NCI-H2171 (cell line): ENCODE results near the gene PDE6D.
"Not testable (repeated sequence)": the region's sequence is repeated elsewhere in the genome, so short reads cannot be mapped to it uniquely, and the experiment has no call there.

Experiments
- DNase-seq: peaks from one replicate; lab custom pipeline; 2025; lab: John Stamatoyannopoulos, UW

PDE6D gene

DNA sequence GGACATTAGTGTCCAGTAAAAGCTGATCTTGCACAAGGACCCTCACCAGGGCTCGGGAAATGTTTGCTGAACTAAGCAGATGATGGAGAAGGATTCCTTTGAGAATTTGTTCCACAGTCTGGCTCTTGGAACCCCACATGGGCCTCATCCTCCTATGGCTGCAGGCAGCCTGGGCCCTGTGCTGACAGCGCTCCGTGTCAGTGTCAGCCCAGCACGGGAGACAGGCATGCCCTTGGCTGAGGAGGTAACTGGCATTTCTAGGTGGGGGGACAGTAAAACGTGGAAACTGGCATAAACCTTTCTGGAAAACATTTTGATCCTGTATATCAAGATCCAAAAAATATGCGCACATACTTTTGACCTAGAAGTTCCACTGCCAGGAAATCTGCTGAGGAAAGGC, 62.3 kb downstream of the PDE6D start:
- no peak for DNase-seq

DNA sequence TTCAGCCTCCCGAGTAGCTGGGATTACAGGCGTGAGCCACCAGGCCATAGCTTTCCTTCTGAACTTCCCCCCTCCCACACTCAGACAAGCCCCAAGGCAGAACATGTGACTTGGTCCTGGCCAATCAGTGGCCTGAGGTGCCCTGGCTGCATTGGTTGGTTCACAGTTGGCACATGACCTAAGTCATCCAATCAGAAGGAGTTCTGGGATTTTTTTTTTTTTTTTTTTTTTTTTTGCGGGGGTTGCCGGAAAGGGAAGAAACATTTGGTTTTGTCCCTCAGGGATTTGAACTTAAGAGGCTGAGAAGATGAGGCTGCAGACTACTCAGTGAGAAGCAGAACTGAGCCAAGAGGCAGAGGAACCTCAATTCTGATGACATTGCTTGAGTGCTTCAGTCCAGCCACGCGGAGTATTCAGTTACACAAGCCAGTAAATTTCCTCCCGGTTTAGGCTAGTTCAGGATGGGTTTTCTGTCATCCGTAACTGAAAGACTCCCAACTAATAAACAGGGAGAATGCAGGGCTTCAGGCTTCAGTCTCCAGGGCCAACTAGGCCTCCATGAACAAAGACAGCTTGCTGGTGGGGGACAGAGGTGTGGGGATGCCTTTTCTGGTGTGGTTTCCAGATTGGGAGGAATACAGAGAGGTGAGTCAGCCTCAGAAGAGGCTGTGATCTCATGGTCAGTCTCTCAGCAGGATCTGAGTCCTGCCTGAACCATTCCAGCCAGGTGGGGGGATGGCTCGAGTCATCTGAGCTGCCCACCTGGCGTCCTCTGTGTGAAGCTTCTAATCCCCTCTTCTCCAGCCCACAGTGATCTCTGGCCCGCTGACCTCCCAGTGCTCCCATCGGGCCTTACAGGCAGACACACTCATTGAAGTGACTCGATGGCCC, 63.6 kb downstream of the PDE6D start:
- peak; percentile 71 for DNase-seq

DNA sequence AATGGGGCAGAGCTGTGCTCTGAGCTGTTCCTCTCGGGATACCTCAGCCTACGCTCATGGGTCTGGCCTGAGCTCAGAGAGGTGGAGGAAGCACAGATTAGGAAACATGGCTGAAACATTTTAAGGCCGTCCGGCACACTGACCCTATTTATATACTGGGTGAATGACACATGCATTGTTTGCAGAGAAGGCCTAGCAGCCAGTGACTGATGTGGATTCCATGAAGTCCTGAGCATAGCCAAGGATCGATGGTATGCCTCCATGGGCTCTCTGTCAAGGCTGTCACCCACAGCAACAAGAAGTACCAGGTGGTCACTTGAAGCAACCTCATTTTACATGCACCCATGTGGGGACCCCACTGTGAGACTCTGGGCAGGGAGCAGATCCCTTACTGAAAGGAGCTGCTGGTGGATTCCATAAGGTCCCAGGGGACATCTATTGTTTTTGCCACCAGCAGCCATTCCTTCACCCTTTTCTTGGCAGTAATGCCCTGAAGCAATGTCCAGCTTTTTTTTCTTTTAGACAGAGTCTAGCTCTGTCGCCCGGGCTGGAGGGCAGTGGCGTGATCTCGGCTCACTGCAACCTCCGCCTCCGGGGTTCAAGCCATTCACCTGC, 64.3 kb downstream of the PDE6D start:
- DNase-seq = no peak

DNA sequence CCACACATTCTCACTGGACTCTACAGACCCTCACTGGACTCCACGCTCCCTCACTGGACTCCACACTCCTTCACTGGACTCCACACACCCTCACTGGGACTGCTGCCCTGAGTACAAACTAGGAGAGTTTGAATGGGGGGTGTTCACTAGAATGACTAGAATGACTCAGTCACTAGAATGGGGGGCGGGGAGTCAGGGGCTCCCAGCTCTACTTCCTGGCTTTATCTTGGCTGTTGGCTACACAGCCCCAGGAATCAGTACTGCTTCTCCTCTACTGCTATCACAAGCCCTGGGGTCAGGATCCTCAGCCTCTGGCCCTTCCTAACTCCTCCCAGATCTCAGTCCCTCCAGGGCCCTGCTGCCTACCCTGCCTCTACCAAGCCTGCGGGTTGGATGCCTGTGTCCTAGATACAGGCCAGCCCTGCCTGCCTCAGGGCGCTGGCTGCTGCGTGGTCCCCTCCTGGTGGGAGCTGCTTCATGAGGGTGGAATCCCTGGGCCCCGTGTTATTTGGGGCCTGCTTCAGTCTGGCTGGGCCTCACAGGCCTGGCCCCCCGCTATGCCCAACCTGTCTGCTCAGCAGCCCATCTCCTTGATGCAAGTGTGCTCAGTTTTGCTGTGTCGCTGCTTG, 65.0 kb downstream of the PDE6D start:
- DNase-seq = no peak

DNA sequence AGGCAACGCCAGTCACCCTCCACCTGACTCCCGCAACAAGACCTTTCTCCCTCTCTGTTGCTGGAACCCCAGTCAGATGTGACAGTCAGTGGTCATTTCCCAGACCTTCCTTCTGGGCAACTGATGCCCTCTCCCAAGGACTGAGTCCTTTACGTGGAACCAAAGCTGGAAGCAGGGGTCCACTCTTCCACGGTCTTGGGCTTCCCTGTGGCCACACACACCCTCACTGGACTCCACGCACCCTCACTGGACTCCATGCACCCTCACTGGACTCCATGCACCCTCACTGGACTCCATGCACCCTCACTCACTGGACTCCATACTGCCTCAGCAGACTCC, 65.6 kb downstream of the PDE6D start:
- DNase-seq = no peak

DNA sequence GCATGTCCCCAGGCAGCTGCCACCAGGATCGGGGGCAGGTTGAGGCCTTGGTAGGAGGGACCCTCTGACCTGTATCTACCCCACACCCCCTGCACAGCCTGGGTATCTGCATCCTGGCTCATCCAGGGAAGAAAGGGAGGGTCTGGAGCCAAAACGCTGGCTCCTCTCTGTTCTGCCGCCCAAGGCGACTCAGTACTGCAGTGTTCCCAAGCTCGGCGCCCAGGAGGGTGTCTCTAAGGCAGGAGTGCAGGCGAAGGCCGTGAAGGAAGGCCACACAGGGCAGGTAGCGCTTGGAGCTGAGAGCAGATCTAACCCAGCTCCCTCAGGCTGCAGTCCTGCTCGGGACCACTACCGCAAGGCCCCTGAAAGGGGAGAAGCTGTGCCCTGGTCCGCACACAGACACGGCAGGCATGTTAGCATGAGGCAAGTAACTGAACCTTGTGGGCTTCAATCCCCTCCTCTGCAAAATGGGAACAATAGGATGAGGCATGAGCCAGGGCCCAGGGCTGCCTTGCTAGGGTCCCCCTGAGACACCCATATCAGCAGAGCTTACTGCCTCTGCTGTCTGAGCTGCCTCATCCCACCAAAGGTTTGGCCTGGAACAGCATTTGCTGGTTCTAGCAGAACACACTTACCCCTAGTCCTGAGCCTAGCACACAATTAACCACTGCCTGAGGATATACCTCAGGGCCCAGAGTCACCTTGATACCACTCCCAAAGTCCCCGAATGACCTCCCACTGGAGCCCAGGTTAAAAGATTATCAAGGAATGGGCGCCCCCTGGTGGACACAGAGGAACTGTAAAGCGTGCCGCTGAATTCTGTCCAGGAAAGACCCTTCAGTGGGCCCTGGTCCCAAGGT, 66.2 kb downstream of the PDE6D start:
- DNase-seq = peak; percentile 53

DNA sequence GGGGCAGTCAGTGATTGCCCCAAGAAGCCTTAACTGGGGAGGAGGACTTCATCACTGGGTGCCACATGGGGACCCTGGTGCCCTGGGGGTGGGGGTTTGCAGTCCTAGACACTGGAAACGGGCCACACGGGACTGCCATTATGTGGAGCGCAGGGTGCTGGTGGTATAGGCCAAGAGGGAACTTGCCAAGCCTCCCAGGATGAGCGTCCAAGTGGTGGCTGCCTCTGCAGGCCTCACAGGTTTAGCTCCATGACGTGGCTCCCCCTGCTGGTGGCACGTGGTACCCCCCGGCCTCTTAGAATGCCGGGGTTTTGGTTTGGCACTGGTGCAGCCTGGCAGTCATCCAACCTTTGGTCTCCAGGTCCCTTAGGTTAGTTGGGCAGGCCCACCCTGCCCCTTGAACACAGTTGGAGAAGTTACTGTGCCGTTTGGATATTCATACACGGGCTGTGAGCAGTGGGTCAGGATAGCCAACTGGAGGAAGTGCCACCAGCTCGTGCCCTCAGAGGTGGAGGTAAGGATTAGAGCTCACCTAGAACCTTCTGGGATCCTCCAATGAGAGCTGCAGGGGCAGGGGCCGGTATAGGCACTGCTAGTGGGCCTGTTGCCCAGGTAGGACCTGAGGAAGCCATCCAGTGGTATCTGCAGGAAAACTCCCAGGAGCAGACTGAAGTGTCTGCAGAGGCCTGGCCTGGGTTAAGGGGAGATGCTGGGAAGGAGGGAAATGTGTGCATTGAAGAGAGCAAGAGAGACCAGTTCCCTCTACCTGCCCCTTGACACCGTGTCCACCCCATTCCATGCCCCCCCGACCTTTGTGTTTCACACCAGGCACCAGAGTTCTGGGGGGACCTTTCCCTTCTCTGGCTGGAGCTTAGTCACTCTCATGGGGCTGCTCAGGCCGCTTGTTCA, 67.1 kb downstream of the PDE6D start:
- DNase-seq = peak; percentile 62

DNA sequence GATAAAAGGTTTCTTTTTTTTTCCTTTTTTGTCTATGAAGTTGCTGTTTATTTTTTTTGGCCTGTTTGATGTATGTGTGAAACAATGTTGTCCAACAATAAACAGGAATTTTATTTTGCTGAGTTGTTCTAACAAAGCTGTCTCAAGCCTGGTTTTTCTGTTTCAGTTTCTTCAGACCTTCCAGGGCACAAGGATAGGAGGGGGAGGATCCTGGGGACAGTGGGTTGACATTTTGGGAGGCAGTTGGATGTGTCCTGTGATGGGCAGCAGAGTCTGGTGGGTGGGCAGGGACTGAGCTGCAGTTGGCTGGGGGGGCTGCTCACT, 67.7 kb downstream of the PDE6D start:
- not testable (repeated sequence) for DNase-seq

DNA sequence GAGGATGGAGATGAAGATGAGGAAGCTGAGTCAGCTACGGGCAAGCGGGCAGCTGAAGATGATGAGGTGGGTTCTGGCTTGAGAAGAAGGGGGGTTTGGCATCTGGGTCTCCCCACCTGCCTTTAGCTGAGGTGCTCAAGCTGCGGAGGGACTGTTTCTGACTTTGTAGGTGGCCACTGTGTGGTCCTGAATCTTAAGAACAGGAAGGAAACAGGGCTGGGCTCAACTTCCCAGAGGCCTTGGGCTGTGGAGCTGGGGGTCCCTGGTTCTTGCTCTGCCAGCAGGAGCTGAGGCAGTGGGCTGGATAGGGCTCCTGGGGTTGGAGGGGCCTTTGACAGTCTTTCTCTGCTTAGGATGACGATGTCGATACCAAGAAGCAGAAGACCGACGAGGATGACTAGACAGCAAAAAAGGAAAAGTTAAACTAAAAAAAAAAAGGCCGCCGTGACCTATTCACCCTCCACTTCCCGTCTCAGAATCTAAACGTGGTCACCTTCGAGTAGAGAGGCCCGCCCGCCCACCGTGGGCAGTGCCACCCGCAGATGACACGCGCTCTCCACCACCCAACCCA, 68.5 kb downstream of the PDE6D start:
- DNase-seq = not testable (repeated sequence)

DNA sequence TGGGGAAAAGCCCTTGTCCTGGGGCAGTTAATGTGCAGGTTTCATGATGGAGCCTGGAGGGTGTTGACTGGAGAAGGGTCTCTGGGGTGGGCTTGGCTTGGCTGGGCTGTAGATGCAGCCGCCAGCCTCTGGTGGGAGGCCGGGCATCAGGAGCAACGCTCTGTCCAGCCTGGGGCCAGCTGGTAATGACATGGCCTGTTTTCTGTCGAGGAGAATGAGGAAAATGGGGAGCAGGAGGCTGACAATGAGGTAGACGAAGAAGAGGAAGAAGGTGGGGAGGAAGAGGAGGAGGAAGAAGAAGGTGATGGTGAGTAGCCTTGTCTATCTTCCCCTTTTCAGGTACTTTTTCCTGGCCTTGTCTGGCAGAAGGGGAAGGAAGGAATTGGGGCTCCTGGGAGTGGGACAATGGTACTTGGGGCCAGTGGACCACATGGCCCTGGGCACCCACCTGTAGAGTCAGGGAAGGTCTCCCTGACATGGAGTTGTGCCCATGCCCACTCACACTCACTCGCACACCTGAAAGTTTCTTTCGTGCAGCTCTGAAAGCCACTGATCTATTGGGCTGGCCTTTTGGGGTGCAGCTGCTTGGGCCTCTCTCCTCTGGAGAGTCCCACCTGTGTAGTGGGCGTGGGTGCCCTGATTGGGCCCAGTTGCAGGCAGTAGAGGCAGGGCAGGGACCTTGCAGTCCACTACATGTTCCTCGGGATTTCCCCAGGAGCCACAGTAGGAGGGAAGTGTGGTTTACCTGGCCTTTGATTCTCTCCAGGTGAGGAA, 69.2 kb downstream of the PDE6D start:
- no peak for DNase-seq

DNA sequence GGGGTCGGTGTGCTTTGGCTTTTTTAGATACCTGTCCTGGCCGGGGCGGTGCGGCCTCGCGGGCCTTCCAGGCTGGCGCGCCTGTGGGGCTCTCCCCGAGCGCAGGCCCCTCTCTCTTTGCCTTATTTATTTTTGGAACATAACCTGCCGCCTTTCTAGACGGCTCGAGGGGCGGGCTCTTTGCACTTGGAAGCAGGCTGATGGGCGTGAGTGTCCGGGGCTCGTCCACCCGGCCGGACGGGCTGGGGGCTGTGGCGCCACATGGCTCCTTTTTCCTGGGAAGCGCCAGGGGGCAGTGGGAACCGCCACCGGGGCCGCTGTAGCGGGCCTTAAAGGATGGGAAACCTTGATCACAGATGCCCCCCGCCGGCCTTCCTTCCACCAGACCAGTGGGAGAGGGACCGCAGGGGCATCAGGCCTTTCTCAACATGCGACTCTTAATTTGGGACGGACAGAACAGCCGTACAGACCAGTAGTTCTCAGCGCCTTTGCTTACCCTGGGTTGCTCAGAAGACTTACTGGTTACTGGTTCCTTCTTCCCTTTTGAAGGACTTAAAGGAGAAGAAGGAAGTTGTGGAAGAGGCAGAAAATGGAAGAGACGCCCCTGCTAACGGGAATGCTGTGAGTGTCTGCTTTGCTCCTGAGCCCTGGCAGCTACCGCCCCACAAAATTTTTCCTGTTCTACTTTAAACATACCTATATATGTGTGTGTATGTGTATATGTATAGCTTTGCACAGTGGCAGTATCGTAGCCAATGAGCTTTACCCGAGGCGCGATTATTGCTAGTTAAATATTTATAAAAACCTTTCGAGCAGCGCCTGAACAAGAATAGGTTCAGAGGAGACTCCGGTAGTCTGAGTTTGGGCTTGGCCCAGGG, 70.0 kb downstream of the PDE6D start:
- DNase-seq = no peak

DNA sequence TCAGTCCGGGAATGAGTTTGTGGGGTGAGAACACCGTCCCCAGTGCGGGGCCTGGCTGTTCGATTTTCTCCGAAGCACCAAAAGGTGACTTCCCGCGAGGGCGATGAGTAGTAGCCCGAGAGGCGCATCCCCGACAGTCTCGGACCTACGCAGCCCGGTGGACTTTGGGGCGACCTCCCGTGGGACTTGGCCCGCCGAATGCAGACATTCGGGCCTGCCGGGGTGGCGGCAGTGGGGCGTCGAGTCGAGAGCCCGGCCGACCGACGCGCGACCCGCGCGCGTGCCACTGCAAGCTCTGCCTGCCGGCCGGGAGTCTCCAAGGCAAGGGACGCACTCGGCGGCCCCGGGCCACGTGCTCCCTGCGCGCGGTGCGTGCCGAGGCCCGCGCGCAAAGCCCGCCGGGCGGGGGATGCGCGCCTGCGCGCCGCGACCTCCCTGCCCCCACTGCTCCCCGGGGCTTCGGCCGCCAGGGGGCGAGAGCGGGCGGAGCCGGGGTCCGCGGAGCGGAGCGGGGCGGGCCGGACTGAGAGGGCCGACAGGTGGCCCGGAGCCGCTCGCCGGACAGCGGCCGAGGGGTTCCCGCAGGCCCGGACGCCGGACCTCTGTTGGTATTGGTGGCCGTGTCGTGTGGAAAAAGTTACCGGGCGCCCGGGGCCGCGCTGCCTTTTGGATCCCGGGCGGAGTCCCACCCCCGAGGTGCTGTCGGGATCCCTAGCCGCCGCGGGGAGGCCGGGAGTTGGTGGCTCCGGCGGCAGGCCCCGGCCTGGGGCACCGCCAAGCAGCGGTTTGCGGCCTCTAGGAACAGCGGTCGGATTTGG, 70.9 kb downstream of the PDE6D start:
- peak; percentile 56 for DNase-seq

DNA sequence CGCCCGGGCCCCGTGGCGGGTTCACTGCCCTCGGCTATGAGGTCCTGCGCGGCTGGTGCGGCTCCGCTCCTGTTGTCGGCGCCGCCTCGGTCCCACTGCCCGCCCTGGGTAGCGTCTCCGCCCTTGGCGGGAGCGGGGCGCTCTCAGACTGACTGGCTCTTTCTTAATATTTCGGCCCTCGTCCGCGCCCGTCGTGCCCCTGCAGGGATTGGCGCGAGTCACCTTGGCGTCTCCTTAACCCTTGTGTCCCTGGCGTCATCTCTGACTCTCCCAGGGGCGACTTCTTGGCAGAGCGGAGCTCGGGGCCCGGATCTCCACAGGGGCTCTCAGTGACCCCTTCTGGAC, 71.5 kb downstream of the PDE6D start:
- DNase-seq = no peak

DNA sequence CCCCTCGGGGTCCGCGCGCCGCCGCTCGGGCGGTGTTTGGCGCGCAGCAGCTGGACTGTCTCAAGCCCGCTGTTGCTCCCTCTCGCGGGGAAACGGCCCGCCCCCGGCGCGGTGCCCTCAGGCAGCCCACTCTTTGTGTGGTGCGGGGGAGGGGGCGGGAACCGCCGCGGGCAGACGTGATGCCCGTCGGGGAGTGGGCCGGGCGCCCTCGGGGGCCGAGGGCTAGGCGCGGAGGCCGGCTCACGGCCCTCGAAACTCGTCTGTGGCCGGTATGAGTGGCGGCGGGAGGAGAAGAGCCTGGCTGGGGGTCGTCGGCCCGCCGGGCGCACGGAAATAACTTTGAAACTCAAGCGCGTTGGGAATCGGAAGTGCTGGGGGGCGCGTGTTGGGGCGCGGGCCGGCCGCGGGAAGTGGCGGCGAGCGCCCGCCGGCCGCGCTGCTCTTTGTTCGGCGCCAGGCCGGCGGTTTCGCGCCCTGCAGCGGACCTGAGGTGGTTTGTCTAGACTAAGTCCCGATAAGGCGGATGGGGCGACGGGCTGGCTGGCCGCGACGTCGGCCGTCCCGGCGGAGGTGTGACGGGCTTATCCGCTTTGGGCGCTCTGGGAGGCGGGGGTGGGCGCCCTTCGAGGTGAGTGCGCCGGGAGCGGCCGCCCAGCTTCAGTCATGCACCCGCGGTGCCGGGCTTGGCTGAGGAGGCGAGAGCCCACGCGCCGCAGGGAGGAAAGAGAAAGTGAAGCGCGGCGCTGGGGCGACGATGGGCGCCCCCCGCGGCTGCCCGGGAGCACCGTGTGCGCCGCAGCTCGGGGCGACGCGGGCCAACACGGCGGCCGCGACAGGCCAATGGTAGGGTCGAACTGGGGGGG, 72.1 kb downstream of the PDE6D start:
- no peak for DNase-seq

DNA sequence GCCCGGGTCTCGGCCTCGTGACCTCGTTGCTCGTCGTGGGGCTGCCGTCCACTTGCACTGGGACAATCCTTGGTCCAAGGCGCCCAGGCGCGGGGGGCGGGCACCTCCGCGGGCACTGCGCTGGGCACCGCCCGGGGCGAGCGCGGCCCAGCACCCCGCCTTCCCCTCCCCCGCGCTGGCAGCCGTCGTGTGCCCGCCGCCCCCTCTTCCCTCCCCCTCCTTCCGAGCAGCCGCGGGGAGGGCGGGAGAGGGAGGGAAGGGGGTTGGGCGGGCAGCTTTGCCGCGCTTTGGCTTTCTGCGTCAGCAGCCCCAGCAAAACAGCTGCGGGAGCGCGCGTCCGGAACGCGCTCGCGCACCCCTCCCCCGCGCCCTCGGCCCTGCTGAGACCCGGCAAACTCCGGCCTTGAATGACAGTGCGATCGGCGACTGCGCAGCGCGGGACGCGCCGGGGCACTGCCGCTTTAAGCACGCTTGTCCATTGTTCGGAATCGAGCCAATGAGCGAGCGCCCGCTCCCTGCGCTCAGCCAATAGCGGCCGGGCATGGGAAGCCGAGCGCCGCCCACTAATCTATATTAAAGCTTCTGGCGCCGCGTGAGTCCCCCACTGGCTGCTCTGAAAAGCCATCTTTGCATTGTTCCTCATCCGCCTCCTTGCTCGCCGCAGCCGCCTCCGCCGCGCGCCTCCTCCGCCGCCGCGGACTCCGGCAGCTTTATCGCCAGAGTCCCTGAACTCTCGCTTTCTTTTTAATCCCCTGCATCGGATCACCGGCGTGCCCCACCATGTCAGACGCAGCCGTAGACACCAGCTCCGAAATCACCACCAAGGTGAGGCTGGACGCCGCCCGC, 72.9 kb downstream of the PDE6D start, which contains the start of gene PTMA:
Gene PTMA, plus strand, starts transcription at position 599 of the 846 bp plus-strand sequence. Its CDS starts 182 bp downstream, at position 781.
- DNase-seq = peak; percentile 89

DNA sequence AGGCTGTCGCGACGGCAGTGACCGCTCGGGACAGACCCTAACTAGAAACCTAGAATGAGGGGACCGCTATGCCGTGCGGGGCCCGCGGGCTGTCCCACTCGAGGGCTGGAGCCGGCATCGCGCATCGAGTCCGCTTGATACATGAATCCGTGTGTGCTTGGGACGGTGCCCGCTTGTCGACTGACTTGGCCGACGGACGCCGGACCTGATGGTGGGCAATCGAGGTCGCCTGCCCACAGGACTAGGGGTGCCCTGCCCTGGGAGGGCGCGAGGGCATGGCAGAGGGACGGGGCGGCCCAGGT, 73.5 kb downstream of the PDE6D start:
- DNase-seq = no peak
